ENCODE results near the gene PRPH. TPM values are rescaled to one million over a fixed set of nuclear protein-coding genes. Genes with fewer than 3 reads are reported as not detected.

Gene PRPH
- total RNA-seq, 2 experiments from 2014 or later, result not detected

DNA sequence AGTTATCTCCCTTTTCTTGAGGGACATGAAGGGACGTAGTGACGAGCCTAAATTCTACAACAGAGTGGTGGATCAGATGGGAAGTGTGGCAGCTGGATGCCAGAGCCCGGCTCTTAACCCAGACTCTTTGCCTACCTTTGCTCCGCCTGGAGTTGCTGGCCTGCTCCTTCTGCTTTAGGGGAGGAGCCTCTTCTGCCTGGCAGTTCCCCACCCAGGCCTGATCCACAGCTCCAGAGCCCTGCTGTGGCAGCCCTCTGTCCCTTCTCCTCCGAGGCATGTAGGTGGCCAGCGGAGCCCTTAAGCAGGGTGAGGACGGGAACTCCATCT, 2.3 kb upstream of the PRPH start:
- H3K27me3 Mint-ChIP-seq, result peaks cover 38% of the 10 kb centered on the region
- POLR2A ChIA-PET, result interaction anchor here (0.6 to 1.8 kb wide), 2 partner anchors 25 to 30 kb away, joined by 3 to 5 read pairs; partner anchors contain the start of gene TROAP

DNA sequence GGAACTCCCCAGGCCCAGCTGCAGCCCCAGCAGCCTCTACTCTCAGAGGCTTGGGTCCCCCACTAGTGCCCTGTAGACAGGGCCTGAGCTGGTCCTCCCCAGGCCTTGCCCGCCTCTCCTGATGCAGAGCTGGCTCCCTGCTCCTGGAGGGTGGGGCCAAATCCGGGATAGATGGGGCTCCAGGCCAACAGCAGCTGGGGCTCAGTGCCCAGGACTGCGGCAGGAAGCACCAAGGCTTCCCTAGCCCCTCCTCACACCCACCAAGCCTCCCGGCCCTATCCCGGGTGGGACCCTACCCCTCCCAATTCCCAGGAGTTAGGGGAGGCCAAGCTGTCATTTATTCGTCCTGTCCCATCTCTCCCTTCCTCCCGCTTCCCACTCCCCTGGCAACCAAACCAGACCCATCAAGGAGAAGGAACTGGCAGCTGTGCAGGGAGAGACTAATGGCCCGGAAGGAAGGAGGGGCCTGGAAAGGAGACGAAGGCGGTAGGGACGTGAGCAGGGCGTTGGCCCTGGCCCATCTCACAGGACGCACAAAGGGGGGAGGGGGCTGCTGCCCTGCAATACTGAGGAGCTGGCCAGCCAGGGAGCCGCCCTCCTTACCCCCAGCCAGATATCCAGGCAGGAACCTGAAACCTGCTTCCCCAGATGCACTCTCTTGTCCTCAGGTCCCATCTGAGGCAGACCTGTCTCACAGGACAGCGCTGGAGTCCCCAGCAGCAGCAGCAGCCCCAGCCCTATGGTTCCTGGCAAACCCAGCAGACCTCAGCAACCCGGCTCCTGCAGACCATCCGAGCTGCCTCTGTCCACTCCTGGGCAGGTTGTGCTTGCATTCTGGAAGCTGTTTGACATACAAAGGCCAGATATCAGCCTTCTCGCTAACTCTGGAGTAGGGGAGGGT, 1.6 kb upstream of the PRPH start:
- ATAC-seq, result no peak
- POLR2A ChIA-PET, result interaction anchor here (1.8 kb wide), 1 partner anchor 29 kb away, joined by 3 read pairs; the partner anchor contains the start of gene TROAP
- Mint-ChIP-seq H3K36me3 (ENCODE audit: low read depth) (no peaks in the 10 kb centered on the region), H3K27me3 (peaks cover 38% of the 10 kb centered on the region), H3K4me3 (no peak overlapping the region), H3K27ac (no peak overlapping the region), H3K9me3 (ENCODE audit: low read depth) (no peaks in the 10 kb centered on the region), H3K4me1 (peaks cover 12% of the 10 kb centered on the region)
- CTCF ChIA-PET, result interaction anchor here (0.5 to 11.4 kb wide), 11 partner anchors 9 to 673 kb away, joined by 3 to 168 read pairs (median 6); partner anchors contain the start of gene DNAJC22
- no peak for DNase-seq
- intact Hi-C loops (cut with DNase I, micrococcal nuclease), result no loop called here

More for the DNA sequence above, 2.3 kb upstream of the PRPH start:
- ATAC-seq (no peak), DNase-seq (no peak)
- intact Hi-C loops (cut with DNase I, micrococcal nuclease), result no loop called here
- Mint-ChIP-seq H3K36me3 (ENCODE audit: low read depth) (no peaks in the 10 kb centered on the region), H3K4me1 (peaks cover 12% of the 10 kb centered on the region), H3K9me3 (ENCODE audit: low read depth) (no peaks in the 10 kb centered on the region), H3K27ac (no peak overlapping the region), H3K4me3 (no peak overlapping the region)
- CTCF ChIA-PET, result interaction anchor here (0.5 to 11.4 kb wide), 11 partner anchors 9 to 305 kb away, joined by 3 to 168 read pairs (median 4); partner anchors contain the start of gene DNAJC22

GRCh38 chr12:49294086-49294803, 702 bp upstream of the PRPH start:
- ChIA-PET POLR2A (interaction anchor here (0.9 to 1.0 kb wide), 2 partner anchors 17 to 29 kb away, joined by 3 to 4 read pairs; partner anchors contain the start of gene TROAP), CTCF (interaction anchor here (0.6 to 11.4 kb wide), 18 partner anchors 10 to 672 kb away, joined by 3 to 168 read pairs (median 5); partner anchors contain the start of genes DNAJC22, SPATS2 and TROAP)
- Mint-ChIP-seq H3K4me1 (peaks cover 12% of the 10 kb centered on the region), H3K27ac (no peak overlapping the region), H3K9me3 (ENCODE audit: low read depth) (no peaks in the 10 kb centered on the region), H3K4me3 (no peak overlapping the region), H3K36me3 (ENCODE audit: low read depth) (no peaks in the 10 kb centered on the region), H3K27me3 (peaks cover 42% of the 10 kb centered on the region)
- intact Hi-C loops (cut with DNase I, micrococcal nuclease), result no loop called here
- DNase-seq, result no peak
- no peak for ATAC-seq

GRCh38 chr12:49294804-49295081, 204 bp upstream of the PRPH start:
- Mint-ChIP-seq H3K36me3 (ENCODE audit: low read depth) (no peaks in the 10 kb centered on the region), H3K27me3 (peaks cover 42% of the 10 kb centered on the region), H3K9me3 (ENCODE audit: low read depth) (no peaks in the 10 kb centered on the region), H3K4me3 (no peak overlapping the region), H3K4me1 (peaks cover 12% of the 10 kb centered on the region), H3K27ac (no peak overlapping the region)
- ChIA-PET POLR2A (interaction anchor here (0.9 to 1.0 kb wide), 2 partner anchors 17 to 28 kb away, joined by 3 to 4 read pairs; partner anchors contain the start of gene TROAP), CTCF (interaction anchor here (0.6 to 11.4 kb wide), 19 partner anchors 10 to 1973 kb away, joined by 3 to 168 read pairs (median 5); partner anchors contain the start of genes C1QL4, DNAJC22, SPATS2 and TROAP)
- intact Hi-C loops (cut with DNase I, micrococcal nuclease), result no loop called here
- no peak for ATAC-seq
- DNase-seq, result no peak

DNA sequence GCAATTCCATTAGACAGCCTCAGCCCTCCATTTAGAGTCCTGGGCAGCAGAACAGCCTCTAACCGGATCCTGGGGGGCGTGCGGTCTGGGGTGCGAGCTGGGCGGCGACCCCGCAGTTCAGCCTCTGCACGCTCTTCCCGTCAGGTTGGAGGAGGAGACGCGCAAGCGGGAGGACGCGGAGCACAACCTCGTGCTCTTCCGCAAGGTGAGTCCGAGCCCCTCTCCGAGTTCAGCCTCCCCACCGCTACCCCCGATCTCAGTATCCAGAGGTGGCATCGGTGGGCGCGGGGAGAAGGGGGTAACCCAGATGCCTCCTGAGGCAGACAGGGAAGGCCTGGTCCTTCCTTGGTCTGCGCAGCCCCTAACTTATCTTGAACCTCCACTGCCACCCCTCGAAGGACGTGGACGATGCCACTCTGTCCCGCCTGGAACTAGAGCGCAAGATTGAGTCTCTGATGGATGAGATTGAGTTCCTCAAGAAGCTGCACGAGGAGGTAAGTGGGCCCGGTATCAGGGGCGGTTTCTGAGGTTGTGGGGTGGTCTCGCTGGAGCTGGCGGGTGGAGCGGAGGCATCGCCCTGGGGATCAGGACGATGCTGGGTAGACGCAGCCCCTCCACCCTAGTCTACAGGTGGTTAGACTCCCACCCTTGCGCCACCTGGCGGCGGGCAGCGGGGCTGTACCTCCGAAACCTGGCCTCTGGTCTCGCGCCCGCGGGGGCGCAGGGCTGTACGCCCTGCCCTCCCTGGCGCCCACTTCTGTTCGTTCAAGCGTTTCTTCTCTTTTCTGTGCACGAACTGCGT, 1.3 kb downstream of the PRPH start:
- peak overlapping the region; percentile 53 for H3K4me3 Mint-ChIP-seq
- no peaks in the 10 kb centered on the region for H3K36me3 Mint-ChIP-seq (ENCODE audit: low read depth)
- ChIA-PET POLR2A (no interaction called here), CTCF (interaction anchor here (0.6 to 11.4 kb wide), 23 partner anchors 7 to 253 kb away, joined by 3 to 168 read pairs (median 7); partner anchors contain the start of genes C1QL4, DNAJC22, SPATS2 and TROAP)
- peaks cover 12% of the 10 kb centered on the region for H3K4me1 Mint-ChIP-seq
- DNase-seq (peak; percentile 82), ATAC-seq (peak; percentile 80)
- intact Hi-C loops (cut with DNase I, micrococcal nuclease), result loop anchor here in 1 of 2 experiments (1.0 to 2.0 kb wide), 2 partner anchors 8 to 47 kb away; no protein-coding TSS in a partner anchor
- H3K27ac Mint-ChIP-seq, result no peak overlapping the region
- H3K27me3 Mint-ChIP-seq, result peaks cover 46% of the 10 kb centered on the region
- no peaks in the 10 kb centered on the region for H3K9me3 Mint-ChIP-seq (ENCODE audit: low read depth)

DNA sequence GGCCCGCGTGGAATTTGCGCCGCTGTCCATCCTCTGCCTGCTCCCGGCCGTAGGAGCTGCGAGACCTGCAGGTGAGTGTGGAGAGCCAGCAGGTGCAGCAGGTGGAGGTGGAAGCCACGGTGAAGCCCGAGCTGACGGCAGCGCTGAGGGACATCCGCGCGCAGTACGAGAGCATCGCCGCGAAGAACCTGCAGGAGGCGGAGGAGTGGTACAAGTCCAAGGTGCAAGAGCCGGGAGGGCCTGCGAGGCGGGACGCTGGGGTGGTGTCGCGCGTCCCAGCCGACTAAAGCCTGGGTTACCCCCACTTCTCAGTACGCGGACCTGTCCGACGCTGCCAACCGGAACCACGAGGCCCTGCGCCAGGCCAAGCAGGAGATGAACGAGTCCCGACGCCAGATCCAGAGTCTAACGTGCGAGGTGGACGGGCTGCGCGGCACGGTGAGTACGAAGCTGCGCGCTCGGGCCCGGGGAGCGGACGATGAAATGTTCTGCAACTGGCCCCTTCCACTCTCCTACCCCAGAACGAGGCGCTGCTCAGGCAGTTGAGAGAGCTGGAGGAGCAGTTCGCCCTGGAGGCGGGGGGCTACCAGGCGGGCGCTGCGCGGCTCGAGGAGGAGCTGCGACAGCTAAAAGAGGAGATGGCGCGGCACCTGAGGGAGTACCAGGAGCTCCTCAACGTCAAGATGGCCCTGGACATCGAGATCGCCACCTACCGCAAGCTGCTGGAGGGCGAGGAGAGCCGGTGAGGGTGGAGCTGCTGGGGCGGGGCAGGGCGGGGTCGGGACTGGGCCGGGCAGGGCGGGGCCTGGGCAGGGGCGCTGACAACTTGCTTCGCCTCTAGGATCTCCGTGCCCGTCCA, 2.1 kb downstream of the PRPH start:
- DNase-seq (peak; percentile 74), ATAC-seq (peak; percentile 62)
- Mint-ChIP-seq H3K27ac (no peak overlapping the region), H3K36me3 (ENCODE audit: low read depth) (no peaks in the 10 kb centered on the region), H3K9me3 (ENCODE audit: low read depth) (no peaks in the 10 kb centered on the region), H3K27me3 (peaks cover 48% of the 10 kb centered on the region), H3K4me3 (peak overlapping the region; percentile 53), H3K4me1 (peaks cover 17% of the 10 kb centered on the region)
- intact Hi-C loops (cut with DNase I, micrococcal nuclease), result loop anchor here (1.0 to 2.0 kb wide), 4 partner anchors 9 to 46 kb away; partner anchors contain the start of gene C1QL4 (in 1 of the 2)
- ChIA-PET CTCF (interaction anchor here (0.6 to 11.4 kb wide), 22 partner anchors 8 to 503 kb away, joined by 3 to 168 read pairs (median 4); partner anchors contain the start of genes C1QL4, DNAJC22, SPATS2 and TROAP), POLR2A (interaction anchor here (1.2 kb wide), 1 partner anchor 26 kb away, joined by 4 read pairs; the partner anchor contains the start of gene TROAP)

- intact Hi-C loops (cut with DNase I, micrococcal nuclease), result loop anchor here (1.0 to 2.0 kb wide), 3 partner anchors 40 to 45 kb away; partner anchors contain the start of gene C1QL4 (in 1 of the 2)
- no peak for ATAC-seq
- H3K4me3 Mint-ChIP-seq, result no peak overlapping the region
- no peaks in the 10 kb centered on the region for H3K36me3 Mint-ChIP-seq (ENCODE audit: low read depth)
- peaks cover 17% of the 10 kb centered on the region for H3K4me1 Mint-ChIP-seq
- POLR2A ChIA-PET, result interaction anchor here (1.2 kb wide), 1 partner anchor 25 kb away, joined by 4 read pairs; the partner anchor contains the start of gene TROAP
- no peaks in the 10 kb centered on the region for H3K9me3 Mint-ChIP-seq (ENCODE audit: low read depth)
- no peak for DNase-seq
- peaks cover 49% of the 10 kb centered on the region for H3K27me3 Mint-ChIP-seq
- no peak overlapping the region for H3K27ac Mint-ChIP-seq
- CTCF ChIA-PET, result interaction anchor here (0.8 to 11.4 kb wide), 17 partner anchors 9 to 502 kb away, joined by 3 to 168 read pairs (median 6); partner anchors contain the start of genes C1QL4, DNAJC22, SPATS2 and TROAP
Measured at GRCh38 chr12:49297695-49298060, 2.7 kb downstream of the PRPH start.

DNA sequence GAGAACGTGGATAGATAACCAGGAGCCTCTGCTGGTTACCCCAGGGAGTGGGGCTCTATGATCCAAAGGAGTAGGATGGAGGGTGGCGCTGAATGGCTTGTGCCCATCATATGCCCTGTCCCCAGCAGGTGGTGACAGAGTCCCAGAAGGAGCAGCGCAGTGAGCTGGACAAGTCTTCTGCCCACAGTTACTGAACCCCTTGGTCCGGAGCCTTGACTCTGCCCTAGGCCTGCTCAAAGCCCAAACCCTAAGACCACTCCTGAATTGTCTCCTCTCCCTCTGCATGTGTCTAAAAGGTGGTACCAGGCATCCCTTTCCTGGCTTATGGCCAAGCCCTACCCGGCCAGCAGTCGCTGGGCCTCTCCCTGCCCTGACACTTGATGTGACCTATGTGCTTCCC, 3.2 kb downstream of the PRPH start:
- Mint-ChIP-seq H3K4me3 (no peak overlapping the region), H3K4me1 (peaks cover 17% of the 10 kb centered on the region), H3K27ac (no peak overlapping the region), H3K27me3 (peaks cover 53% of the 10 kb centered on the region), H3K36me3 (ENCODE audit: low read depth) (no peaks in the 10 kb centered on the region), H3K9me3 (ENCODE audit: low read depth) (no peaks in the 10 kb centered on the region)
- intact Hi-C loops (cut with DNase I, micrococcal nuclease), result no loop called here
- DNase-seq, result peak; percentile 44
- ATAC-seq, result no peak
- ChIA-PET CTCF (interaction anchor here (0.7 to 6.2 kb wide), 6 partner anchors 9 to 1457 kb away, joined by 4 to 74 read pairs (median 8); partner anchors contain the start of gene TROAP), POLR2A (no interaction called here)

GRCh38 chr12:49301760-49302159, 6.8 kb downstream of the PRPH start:
- no peak overlapping the region for H3K4me3 Mint-ChIP-seq
- ATAC-seq, result peak; percentile 84
- intact Hi-C loops (cut with DNase I, micrococcal nuclease), result no loop called here
- peaks cover 11% of the 10 kb centered on the region for H3K4me1 Mint-ChIP-seq
- H3K36me3 Mint-ChIP-seq (ENCODE audit: low read depth), result no peaks in the 10 kb centered on the region
- no peak overlapping the region for H3K27ac Mint-ChIP-seq
- DNase-seq, result peak; percentile 69
- peaks cover 41% of the 10 kb centered on the region for H3K27me3 Mint-ChIP-seq
- ChIA-PET CTCF (interaction anchor here (0.6 to 2.1 kb wide), 7 partner anchors 9 to 171 kb away, joined by 3 to 9 read pairs (median 6); partner anchors contain the start of genes TROAP and TUBA1B), POLR2A (interaction anchor here (0.7 kb wide), 1 partner anchor 21 kb away, joined by 3 read pairs; no protein-coding TSS in a partner anchor)
- no peaks in the 10 kb centered on the region for H3K9me3 Mint-ChIP-seq (ENCODE audit: low read depth)

All from activated CD4-positive, alpha-beta T cell treated with anti-CD3 and anti-CD28 coated beads for 36 hours (primary cell).